Activated naive CD4-positive, alpha-beta T cell treated with anti-CD3 and anti-CD28 coated beads, Interleukin-2, amount 50 U/mL, for 16 hours (primary cell): ENCODE measurements around the gene PPM1G.
"Not testable (repeated sequence)": the region's sequence is repeated elsewhere in the genome, so short reads cannot be mapped to it uniquely, and the experiment has no call there.

Experiments used
- DNase-seq: peaks from one replicate; pipeline ENCODE4 v3.0.0-alpha.2; 2020

Gene PPM1G, protein sequence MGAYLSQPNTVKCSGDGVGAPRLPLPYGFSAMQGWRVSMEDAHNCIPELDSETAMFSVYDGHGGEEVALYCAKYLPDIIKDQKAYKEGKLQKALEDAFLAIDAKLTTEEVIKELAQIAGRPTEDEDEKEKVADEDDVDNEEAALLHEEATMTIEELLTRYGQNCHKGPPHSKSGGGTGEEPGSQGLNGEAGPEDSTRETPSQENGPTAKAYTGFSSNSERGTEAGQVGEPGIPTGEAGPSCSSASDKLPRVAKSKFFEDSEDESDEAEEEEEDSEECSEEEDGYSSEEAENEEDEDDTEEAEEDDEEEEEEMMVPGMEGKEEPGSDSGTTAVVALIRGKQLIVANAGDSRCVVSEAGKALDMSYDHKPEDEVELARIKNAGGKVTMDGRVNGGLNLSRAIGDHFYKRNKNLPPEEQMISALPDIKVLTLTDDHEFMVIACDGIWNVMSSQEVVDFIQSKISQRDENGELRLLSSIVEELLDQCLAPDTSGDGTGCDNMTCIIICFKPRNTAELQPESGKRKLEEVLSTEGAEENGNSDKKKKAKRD

DNA sequence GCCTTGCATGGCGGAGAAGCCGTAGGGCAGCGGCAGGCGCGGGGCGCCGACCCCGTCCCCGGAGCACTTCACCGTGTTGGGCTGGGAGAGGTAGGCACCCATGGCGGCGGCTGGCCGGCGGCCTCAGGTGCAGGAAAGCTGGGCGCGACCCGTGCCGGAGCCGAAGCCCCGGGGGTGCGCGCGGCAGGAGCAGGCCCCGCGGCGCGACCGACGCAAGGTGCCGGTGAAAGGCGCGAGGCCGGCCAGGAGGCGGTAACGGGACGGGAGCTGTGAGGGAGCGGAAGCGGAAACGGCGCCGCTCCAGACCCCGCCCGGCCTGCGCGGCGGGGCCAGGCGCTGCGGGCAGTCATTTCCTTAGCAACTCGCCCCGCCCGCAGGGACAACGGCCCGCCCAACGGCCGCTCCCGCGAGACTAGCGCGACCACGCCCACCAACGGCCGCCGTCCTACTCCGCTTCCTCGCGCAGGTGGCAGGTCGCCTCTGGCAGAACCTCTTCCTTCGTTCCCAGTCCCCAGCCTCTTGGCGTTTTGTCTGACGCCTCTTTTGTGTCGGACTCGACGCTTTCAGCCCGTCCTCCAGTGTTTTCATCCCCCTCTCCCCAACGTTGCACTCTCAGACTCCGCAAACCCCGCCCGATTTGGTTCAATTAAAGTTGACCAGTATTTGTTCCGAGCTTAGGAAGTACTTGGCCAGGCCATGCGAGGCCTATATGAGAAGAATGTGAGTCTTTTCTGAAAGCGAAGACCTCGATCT, at the start of gene PPM1G:
PPM1G (minus strand) TSS at position 271 of the 753 bp plus-strand sequence; CDS start at position 102, 169 bp downstream.
- DNase-seq = peak; percentile 98

DNA sequence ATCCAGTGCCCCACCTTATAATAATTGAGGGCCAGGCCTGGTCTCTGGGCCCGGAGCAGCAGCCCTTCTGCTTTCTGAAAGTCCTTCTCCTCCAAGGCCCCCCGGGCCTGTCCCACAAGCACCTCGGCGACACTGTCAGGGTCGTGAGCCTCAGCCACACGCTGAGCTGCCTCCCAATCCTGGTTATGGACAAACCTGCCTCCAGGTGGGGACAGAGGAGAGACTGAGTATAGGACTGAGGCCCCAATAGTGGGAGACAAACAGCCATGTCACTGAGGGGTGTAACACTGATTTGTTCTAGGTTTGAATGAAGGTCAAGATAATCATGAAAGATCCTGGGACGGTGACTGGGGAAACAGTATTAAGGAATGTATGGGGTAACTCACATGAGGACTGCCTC, 44.6 kb upstream of the PPM1G start:
- DNase-seq = no peak

DNA sequence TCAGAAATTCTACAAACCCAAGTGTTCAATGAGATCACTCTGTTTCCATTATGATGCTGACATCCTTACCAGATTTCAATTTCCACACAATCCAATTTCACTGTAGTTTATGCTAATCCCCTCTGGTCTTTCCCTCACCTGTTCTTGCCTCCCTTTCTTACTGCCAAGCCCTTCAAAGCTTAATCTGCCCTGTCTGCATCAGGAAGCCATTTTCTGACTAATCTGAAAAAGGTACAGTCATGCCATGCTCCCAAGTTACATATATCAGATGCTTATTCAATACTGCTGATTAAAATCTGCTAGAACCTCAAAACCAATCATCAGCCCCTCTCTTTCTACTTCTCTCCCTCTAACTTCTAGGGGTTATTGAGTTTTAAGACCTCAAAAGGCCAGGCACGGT, 41.7 kb upstream of the PPM1G start:
- no peak for DNase-seq

DNA sequence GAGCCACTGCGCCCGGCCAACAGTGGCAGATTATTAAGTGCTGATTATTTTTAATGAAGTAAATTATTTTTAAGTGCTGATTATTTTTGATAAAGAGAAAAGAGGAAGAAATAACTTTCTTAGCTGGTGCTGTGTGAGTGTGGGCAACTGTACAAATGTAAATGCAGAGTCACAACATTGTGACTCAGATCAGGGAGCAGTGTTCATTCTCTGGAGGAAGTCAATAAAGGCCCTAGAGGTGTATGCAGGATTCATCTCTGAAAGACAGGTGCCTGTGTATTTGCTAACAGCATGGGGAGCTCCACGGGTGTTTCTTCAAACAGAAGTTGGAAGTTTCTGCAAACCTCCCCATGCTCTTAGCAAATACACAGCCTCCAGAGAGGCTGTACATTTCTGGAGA, 39.0 kb upstream of the PPM1G start:
- DNase-seq = no peak

DNA sequence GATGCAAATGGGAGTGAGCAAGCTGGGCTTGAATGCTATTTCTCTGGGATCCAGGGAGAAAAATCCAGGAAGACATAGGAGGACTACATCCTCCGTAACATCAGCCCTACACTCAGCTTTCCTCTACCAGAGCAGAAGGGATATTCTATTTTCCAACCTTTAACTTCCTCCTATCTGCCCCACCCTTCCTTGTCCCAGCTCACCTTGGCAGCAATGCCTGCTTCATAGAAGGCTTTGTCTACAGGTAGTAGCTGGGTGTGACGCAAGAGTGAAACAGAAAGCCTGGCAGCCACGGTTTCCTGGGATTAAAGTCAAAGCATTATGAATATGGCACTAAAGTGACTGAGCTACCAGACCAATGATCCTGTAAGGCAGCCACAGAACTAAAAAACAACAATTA, 36.7 kb upstream of the PPM1G start:
- DNase-seq = no peak

DNA sequence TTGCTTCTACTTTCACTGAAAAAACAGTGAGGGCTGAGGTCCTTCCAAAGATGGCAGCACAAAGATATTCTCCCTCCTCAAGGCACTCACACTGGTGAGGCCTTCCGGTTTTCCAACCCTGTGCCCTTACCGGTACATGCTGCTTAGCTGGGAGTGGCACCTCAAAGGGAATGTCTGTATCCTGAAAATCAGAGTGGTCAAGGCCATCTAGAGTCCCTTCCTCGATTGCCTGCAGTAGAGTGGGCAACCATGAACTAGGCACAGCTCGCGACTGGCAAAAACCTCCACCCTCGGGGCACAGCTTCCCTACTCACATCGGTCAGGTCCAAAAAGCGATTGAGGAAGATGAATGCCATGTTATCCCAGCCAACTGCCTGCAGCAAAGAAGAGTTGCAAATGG, 36.2 kb upstream of the PPM1G start:
- DNase-seq = no peak

DNA sequence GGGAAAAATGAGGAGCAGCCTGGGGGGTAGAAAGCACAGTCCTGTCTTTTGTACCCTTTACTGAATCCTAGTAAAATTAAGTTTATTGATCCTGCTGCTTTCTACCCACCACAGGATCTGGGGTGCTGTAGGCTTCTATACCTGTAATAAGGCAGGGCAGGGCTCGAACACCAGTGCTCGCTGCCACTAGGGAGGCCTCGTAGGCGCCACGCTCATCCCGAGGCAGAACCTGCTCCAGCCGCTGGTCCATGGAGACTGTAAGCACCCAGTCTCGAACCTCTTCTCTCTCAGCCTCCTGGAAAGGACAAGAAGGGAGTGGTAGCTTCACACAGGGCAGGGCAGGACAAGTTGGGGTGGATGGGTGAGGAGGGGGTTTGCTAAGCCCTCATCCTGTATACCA, 35.8 kb upstream of the PPM1G start:
- DNase-seq = no peak

DNA sequence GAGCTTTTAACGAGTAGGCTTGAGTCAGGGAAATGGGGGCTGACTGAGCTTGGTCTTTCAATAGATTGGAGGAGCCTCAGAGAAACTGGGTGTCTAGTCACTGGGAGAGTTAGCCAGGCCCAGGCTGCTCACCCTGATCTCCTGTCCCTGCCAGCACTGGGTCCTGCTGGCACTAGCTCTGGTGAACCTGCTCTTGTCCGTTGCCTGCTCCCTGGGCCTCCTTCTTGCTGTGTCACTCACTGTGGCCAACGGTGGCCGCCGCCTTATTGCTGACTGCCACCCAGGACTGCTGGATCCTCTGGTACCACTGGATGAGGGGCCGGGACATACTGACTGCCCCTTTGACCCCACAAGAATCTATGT, 33.5 kb upstream of the PPM1G start:
- DNase-seq = no peak

DNA sequence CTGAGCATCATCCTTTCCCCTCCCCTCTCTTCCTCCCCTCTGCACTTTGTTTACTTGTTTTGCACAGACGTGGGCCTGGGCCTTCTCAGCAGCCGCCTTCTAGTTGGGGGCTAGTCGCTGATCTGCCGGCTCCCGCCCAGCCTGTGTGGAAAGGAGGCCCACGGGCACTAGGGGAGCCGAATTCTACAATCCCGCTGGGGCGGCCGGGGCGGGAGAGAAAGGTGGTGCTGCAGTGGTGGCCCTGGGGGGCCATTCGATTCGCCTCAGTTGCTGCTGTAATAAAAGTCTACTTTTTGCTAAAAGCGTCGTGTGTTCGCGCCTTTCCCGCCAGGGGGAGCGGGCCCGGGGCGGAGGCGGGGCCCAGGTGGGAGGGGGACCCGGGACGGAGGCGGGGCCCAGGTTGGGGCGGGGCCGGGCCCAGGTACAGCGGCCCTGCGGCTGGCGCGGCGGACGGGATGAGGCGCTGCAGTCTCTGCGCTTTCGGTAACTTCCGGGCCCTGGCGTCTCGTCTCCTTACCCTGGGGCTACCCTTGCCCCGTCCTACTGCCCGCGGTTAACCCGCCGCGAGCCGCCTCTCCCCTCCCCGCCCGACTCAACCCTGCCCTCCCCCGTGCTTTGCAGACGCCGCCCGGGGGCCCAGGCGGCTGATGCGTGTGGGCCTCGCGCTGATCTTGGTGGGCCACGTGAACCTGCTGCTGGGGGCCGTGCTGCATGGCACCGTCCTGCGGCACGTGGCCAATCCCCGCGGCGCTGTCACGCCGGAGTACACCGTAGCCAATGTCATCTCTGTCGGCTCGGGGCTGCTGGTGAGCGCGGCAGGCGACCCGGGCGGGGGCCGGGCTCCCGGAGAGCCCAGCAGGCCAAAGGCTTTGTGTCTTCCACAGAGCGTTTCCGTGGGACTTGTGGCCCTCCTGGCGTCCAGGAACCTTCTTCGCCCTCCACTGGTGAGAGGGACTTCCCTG, 32.8 kb upstream of the PPM1G start, which contains the start of gene KRTCAP3:
KRTCAP3 (plus strand) TSS at position 424 of the 962 bp plus-strand sequence; CDS start at position 456, 32 bp downstream.
- DNase-seq = peak; percentile 61

DNA sequence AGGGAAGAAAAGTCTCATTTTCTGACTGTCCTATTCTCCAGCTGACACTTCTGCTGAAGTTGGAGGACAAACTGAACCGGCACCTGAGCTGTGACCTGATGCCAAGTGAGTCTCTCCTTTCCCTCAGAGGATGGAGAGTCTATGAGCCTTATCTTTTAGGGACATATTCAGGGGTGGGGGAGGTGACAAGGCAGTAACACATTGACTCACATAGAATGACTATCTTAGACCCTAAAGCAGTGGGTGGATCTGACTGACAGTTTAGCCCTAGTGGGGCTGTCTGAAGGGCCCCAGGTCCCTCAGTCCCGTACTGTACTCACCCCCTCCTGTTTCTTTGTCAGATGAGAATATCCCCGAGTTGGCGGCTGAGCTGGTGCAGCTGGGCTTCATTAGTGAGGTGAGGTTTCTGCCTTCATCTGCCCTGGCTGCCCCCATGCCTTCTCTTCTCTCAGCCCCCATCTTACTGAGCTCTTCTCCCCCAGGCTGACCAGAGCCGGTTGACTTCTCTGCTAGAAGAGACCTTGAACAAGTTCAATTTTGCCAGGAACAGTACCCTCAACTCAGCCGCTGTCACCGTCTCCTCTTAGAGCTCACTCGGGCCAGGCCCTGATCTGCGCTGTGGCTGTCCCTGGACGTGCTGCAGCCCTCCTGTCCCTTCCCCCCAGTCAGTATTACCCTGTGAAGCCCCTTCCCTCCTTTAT, 32.0 kb upstream of the PPM1G start:
- DNase-seq = no peak

DNA sequence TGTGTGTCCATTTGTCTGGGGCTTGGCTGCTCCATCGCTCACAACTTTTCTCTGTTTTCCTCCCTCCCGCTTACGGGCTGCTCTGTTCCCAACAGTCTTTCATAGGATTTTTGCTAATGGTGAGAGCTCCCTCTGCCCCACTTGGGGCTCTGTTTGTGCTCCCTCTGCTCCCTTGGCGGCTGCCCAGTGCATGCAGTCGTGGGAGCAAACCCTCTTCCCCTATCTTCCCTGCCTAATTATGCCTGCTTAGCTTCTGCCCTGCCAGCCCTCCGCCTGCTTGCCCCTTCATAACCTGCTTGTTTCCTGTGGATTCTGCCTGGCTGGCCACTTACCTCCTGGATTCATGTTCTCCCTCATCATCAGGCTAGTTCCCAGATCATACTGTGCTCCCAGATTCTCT, 26.2 kb upstream of the PPM1G start:
- no peak for DNase-seq

DNA sequence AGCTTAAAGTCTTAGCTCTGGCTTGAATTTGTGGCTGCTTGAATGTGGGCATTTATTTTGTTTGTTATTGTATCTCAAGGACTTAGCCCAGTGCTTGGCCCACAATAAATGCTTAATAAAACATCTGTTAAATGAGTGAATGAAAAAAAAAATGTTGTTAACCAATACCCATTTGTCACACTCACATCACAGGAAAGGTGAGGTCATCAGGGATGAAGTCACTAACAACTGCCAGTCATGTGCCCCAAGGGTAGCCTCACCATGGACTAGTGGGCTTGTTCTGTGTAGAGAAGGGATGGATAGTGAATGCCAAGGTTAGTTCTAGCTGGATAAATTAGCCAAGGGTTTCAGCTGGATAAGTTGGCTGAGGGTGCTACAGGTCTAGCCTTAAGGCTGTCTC, 22.0 kb upstream of the PPM1G start:
- peak; percentile 31 for DNase-seq

DNA sequence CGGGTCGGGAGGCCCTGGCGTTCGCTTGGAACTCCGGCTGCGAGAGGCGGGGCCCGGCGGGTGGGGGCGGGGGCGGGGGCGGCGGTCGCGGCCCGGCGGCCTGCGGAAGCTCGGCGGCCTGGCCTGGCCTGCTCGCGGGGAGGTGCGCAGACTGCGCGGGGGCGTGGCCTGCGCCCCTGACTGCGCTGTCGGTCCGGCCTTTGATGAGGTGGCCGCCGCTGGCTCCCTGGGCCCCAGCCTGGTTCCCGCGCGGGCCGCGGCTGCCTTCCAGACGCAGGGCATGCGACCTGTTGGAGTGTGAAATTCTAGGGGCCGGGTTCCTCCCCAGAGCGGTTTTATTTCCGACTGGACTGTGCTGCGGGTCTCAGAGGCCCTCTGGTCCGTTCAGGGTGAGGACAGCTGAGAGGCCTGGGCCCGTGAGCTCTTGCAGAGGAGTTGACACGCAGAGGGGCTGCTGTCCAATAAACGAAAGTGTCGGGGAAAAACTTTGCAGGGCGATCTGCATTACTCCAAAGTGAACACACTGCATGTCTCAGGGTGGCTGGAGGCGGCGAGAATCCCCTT, 19.7 kb upstream of the PPM1G start:
- DNase-seq = peak; percentile 62

DNA sequence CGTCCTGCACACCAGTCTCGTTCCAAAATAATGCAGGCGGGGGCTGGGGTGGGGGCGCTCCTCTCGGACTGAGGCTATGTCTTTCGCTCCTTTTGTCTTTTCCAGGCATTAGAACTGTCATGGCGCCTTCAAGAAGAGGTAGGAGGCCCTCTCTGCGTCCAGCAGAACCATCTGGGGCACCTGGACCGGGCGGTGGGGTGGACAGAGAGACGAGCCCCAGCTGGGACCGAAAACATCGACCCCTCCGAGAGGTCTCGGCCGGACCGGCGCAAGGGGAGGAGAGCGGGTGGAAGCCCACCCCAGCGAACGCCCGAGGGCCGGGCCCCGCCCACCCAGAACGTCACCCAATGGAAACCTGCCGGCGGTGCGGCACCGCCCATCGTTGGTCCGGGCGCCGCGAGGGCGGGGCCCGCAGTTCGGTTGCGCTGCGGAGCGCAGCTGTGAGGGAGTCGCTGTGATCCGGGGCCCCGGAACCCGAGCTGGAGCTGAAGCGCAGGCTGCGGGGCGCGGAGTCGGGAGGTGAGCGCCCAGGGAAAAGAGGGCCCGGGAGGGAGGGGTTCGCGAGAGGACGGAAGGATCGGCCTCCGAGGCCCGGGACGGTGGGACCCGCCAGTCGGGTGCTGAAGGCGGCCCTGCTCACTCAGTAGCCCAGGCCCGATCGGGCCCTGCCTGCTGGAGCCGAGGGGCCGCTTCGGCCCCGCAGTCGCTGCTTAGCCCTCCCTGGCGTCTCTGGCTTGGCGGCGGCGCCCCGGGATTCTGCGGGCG, 19.0 kb upstream of the PPM1G start, which contains the start of gene NRBP1:
NRBP1 (plus strand) TSS at position 419 of the 765 bp plus-strand sequence. CDS start 4,643 bp downstream, outside the sequence.
- peak; percentile 95 for DNase-seq

DNA sequence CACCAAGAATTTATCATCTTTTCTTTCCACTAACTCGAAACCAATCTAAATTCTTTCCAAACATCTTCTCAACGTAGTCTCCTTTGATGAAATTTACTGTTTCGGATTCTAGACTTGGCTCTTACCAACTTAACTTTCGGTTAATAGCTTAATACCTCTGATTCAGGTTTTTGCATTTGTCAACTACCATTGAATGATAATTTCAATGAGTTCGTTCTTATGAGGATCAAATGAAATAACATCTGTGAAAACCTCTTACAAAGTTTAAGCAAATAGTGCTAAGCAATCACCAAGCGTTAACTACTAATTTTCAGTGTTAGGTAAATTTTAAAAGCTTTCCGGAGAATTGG, 18.4 kb upstream of the PPM1G start:
- no peak for DNase-seq

DNA sequence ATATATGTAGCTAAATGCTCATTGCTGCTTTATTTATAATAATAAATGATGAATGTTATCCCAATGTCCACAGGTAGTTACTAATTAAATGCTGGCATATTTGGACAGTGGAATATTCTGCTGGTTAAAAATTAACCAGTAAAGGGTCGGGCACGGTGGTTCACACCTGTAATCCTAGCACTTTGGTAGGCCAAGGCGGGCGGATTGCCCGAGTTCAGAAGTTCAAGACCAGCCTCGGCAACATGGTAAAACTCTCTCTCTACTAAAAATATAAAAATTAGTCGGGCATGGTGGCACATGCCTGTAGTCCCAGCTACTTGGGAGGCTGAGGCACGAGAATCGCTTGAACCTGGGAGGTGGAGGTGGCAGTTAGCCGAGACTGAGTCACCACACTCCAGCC, 15.6 kb upstream of the PPM1G start:
- DNase-seq = not testable (repeated sequence)

DNA sequence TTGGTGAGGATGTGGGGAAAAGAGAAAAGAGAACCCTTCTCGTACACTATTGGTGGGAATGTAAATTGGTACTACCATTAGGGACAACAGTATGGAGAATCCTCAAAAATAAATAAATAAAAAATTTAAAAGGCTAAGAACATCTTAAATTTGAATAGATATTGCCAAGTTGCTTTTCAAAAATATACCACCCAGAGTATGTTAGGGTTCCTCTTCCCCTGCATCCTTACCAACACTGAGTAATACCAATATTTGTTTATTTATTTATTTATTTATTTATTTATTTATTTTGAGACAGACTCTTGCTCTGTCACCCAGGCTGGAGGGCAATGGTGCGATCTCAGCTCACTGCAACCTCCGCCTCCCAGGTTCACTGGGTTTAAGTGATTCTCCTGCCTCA, 13.6 kb upstream of the PPM1G start:
- DNase-seq = no peak

DNA sequence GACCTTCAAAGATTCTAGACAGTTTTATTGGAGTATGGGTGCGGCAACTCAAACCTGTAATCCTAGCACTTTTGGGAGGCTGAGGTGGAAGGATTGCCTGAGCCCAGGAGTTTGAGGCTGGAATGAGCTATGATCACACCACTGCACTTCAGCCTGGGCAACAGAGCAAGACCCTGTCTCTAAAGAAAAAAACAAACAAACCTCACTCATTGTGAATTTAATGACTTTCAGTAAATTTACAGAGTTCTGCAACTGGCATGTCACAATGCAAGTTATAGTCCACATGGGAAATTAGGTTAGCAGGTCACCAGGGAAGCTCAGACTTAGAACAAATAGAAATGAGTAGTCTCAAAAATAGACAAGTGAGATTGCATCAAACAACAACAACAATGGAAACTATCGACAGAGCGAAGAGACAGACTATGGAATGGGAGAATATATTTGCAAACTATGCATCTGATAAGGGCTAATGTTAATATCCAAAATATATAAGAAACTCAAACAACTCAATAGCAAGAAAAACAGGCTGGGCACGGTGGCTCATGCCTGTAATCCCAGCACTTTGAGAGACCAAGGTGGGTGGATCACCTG, 12.4 kb upstream of the PPM1G start:
- no peak for DNase-seq

DNA sequence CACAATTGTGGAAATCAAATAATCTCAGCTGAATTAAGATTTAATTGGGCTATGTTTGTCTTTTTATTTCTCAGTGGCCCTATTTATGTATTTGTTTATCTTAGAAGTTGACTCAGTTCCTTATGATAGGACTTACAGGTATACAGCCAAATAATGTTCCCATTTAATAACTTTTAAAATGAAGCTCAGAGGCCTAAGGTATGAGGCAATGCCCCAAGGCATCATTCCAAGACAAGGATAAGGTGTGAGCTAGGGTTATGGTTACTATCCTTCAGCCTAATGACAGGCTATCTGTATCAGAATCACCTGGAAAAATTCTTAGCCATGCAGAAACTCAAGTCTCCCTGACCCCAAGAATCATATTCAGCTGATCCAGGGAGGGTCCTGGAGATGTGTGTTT, 11.6 kb upstream of the PPM1G start:
- no peak for DNase-seq

DNA sequence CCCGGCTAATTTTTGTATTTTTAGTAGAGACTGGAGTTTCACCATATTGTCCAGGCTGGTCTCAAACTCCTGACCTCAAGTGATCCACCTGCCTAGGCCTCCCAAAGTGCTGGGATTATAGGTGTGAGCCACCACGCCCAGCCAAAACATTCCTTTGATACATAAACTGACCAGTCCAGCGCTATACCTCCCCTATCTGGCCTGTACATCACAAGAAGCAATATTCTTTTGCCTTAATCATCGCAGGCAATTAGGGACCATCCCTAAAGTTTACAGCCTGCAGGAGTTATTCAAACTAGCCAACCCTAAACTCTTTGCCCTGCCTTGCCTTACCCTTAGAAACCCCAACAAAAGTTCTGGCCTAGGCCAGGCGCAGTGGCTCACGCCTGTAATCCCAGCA, 6.8 kb upstream of the PPM1G start:
- no peak for DNase-seq
